HepG2 (cell line): ENCODE measurements around the gene FOXR1. TPM values are rescaled to one million over a fixed set of nuclear protein-coding genes. Genes with fewer than 3 reads are reported as not detected.

Source experiments
- FOXM1 ChIP-seq: sonication (generic); formaldehyde crosslinking; IDR thresholded peaks from 2 replicates; pipeline ENCODE4 v1.5.0; 2020; ENCODE audit warnings: missing genetic modification reagents
- KAT2B ChIP-seq: fragments of 150-350 bp; IDR thresholded peaks from 2 replicates; pipeline ENCODE4 v1.6.1; 2014; ENCODE audit warnings: low read depth, low read length, borderline replicate concordance
- LCORL ChIP-seq, 2 experiments: fragments of 450-650 bp in 1 of 2; sonication (generic) in 1 of 2; formaldehyde crosslinking in 1 of 2; IDR thresholded peaks; 2 replicates each; pipeline versions ENCODE4 v1.5.0 to v1.6.1; 2017 to 2020; ENCODE audit warnings: antibody characterized with exemption in 1 of 2, missing genetic modification reagents in 1 of 2
- MEF2D ChIP-seq: sonication (generic); formaldehyde crosslinking; IDR thresholded peaks from 2 replicates; pipeline ENCODE4 v1.5.1; 2020; ENCODE audit warnings: mild to moderate bottlenecking, missing genetic modification reagents
- RCOR2 ChIP-seq: IDR thresholded peaks from 2 replicates; pipeline ENCODE4 v1.6.1; 2016; ENCODE audit warnings: missing biosample characterization, missing genetic modification reagents
- RORA ChIP-seq: sonication (generic); formaldehyde crosslinking; IDR thresholded peaks from 2 replicates; pipeline ENCODE4 v1.5.0; 2020; ENCODE audit warnings: mild to moderate bottlenecking, missing genetic modification reagents, moderate library complexity
- SALL1 ChIP-seq: sonication (generic); formaldehyde crosslinking; IDR thresholded peaks from 2 replicates; pipeline ENCODE4 v1.8.0; 2022; ENCODE audit warnings: mild to moderate bottlenecking, missing genetic modification reagents
- ZBTB10 ChIP-seq: sonication (generic); formaldehyde crosslinking; IDR thresholded peaks from 2 replicates; pipeline ENCODE4 v1.4.0; 2020; ENCODE audit warnings: missing genetic modification reagents, borderline replicate concordance
- ZMYM4 ChIP-seq: sonication (generic); formaldehyde crosslinking; IDR thresholded peaks from 2 replicates; pipeline ENCODE4 v1.8.1; 2023; ENCODE audit warnings: mild to moderate bottlenecking, missing genetic modification reagents
- ZNF33B ChIP-seq: sonication (generic); formaldehyde crosslinking; IDR thresholded peaks from 2 replicates; pipeline ENCODE4 v1.5.1; 2020; ENCODE audit warnings: mild to moderate bottlenecking, missing genetic modification reagents
- ZNF362 ChIP-seq: sonication (generic); formaldehyde crosslinking; IDR thresholded peaks from 2 replicates; pipeline ENCODE4 v1.4.0; 2020; ENCODE audit warnings: missing genetic modification reagents, mild to moderate bottlenecking, borderline replicate concordance
- ZNF619 ChIP-seq: sonication (generic); formaldehyde crosslinking; IDR thresholded peaks from 2 replicates; pipeline ENCODE4 v1.4.0; 2020; ENCODE audit warnings: mild to moderate bottlenecking, missing genetic modification reagents
- ZNF792 ChIP-seq: IDR thresholded peaks from 2 replicates; pipeline ENCODE4 v1.6.1; 2016
- polyA plus RNA-seq, 8 experiments: library from polyadenylated mRNA; depleted of rRNA in 3 of 8; stranded (reverse) in 7 of 8; unstranded in 1 of 8; fragments of >200 nt; fragmentation: Illumina TruSeq in 4 of 8; extraction: Trizol in 4 of 8; gene quantifications; 2 replicates each; pipeline versions ENCODE4 v1.2.1 to v1.2.3, GENCODE V29; 2011 to 2016; ENCODE audit warnings: low read depth in 4 of 8, missing spikeins in 1 of 8, mixed read lengths in 1 of 8; ENCODE audit not compliant: insufficient read depth in 1 of 8
- total RNA-seq, 5 experiments: library from RNA; depleted of rRNA; stranded (reverse); fragments of >200 nt; fragmentation: Illumina TruSeq; extraction: Trizol; gene quantifications; 2 replicates each; pipeline ENCODE4 v1.2.3, GENCODE V29; 2016; ENCODE audit warnings: low read depth in 1 of 5
- TF ChIP-seq, protein P1 (sequence below): sonication (generic); formaldehyde crosslinking; IDR thresholded peaks from 2 replicates; pipeline ENCODE4 v1.4.0; 2020; ENCODE audit warnings: missing genetic modification reagents
- TF ChIP-seq, protein P2 (sequence below): sonication (generic); formaldehyde crosslinking; IDR thresholded peaks from 2 replicates; pipeline ENCODE4 v1.5.0; 2020; ENCODE audit warnings: mild to moderate bottlenecking, missing genetic modification reagents, moderate library complexity
- TF ChIP-seq, protein P3 (sequence below): sonication (generic); formaldehyde crosslinking; IDR thresholded peaks from 2 replicates; pipeline ENCODE4 v1.5.1; 2020; ENCODE audit warnings: mild to moderate bottlenecking, moderate library complexity, missing genetic modification reagents

Gene FOXR1
- total and polyA plus RNA-seq, 2 of the 13 experiments (the other 11 are each of a cell fraction or from before 2014, with no cell fraction given), result not detected

GRCh38 chr11:119025978-119026766, 54.6 kb downstream of the FOXR1 start (continued):
- TF ChIP-seq SALL1 (CRISPR knock-in tag), result peak; percentile 17; the same call in 1 of the 2 replicates
- TF ChIP-seq, protein P1, sequence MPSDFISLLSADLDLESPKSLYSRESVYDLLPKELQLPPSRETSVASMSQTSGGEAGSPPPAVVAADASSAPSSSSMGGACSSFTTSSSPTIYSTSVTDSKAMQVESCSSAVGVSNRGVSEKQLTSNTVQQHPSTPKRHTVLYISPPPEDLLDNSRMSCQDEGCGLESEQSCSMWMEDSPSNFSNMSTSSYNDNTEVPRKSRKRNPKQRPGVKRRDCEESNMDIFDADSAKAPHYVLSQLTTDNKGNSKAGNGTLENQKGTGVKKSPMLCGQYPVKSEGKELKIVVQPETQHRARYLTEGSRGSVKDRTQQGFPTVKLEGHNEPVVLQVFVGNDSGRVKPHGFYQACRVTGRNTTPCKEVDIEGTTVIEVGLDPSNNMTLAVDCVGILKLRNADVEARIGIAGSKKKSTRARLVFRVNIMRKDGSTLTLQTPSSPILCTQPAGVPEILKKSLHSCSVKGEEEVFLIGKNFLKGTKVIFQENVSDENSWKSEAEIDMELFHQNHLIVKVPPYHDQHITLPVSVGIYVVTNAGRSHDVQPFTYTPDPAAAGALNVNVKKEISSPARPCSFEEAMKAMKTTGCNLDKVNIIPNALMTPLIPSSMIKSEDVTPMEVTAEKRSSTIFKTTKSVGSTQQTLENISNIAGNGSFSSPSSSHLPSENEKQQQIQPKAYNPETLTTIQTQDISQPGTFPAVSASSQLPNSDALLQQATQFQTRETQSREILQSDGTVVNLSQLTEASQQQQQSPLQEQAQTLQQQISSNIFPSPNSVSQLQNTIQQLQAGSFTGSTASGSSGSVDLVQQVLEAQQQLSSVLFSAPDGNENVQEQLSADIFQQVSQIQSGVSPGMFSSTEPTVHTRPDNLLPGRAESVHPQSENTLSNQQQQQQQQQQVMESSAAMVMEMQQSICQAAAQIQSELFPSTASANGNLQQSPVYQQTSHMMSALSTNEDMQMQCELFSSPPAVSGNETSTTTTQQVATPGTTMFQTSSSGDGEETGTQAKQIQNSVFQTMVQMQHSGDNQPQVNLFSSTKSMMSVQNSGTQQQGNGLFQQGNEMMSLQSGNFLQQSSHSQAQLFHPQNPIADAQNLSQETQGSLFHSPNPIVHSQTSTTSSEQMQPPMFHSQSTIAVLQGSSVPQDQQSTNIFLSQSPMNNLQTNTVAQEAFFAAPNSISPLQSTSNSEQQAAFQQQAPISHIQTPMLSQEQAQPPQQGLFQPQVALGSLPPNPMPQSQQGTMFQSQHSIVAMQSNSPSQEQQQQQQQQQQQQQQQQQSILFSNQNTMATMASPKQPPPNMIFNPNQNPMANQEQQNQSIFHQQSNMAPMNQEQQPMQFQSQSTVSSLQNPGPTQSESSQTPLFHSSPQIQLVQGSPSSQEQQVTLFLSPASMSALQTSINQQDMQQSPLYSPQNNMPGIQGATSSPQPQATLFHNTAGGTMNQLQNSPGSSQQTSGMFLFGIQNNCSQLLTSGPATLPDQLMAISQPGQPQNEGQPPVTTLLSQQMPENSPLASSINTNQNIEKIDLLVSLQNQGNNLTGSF, result no peak
- no peak for TF ChIP-seq KAT2B
- TF ChIP-seq, protein P2, sequence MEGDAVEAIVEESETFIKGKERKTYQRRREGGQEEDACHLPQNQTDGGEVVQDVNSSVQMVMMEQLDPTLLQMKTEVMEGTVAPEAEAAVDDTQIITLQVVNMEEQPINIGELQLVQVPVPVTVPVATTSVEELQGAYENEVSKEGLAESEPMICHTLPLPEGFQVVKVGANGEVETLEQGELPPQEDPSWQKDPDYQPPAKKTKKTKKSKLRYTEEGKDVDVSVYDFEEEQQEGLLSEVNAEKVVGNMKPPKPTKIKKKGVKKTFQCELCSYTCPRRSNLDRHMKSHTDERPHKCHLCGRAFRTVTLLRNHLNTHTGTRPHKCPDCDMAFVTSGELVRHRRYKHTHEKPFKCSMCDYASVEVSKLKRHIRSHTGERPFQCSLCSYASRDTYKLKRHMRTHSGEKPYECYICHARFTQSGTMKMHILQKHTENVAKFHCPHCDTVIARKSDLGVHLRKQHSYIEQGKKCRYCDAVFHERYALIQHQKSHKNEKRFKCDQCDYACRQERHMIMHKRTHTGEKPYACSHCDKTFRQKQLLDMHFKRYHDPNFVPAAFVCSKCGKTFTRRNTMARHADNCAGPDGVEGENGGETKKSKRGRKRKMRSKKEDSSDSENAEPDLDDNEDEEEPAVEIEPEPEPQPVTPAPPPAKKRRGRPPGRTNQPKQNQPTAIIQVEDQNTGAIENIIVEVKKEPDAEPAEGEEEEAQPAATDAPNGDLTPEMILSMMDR (CRISPR knock-in tag), result no peak
- no peak for TF ChIP-seq ZNF792
- no peak for TF ChIP-seq ZNF362
- TF ChIP-seq RCOR2 (CRISPR knock-in tag), result no peak
- TF ChIP-seq RORA (CRISPR knock-in tag), result no peak
- TF ChIP-seq FOXM1, result no peak
- no peak for TF ChIP-seq ZNF33B (CRISPR knock-in tag)
- TF ChIP-seq, protein P3, sequence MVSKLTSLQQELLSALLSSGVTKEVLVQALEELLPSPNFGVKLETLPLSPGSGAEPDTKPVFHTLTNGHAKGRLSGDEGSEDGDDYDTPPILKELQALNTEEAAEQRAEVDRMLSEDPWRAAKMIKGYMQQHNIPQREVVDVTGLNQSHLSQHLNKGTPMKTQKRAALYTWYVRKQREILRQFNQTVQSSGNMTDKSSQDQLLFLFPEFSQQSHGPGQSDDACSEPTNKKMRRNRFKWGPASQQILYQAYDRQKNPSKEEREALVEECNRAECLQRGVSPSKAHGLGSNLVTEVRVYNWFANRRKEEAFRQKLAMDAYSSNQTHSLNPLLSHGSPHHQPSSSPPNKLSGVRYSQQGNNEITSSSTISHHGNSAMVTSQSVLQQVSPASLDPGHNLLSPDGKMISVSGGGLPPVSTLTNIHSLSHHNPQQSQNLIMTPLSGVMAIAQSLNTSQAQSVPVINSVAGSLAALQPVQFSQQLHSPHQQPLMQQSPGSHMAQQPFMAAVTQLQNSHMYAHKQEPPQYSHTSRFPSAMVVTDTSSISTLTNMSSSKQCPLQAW (CRISPR knock-in tag), result no peak
- TF ChIP-seq MEF2D (CRISPR knock-in tag), result no peak
- TF ChIP-seq ZMYM4 (CRISPR knock-in tag), result peak; percentile 46
- TF ChIP-seq ZBTB10, result no peak
- TF ChIP-seq LCORL (IDR thresholded peaks at IDR 0.05), result no peak
- TF ChIP-seq LCORL (CRISPR knock-in tag; IDR thresholded peaks at IDR 0.05), result 0 out of 2 replicates have a peak, but pooled peaks have one; percentile 31
- no peak for TF ChIP-seq ZNF619 (CRISPR knock-in tag)
